NCI-H524 (cell line): ENCODE measurements around the gene HTRA2.

Experiments used
- DNase-seq, 2 experiments: peaks; one replicate each; lab custom pipeline; 2025; lab: John Stamatoyannopoulos, UW

HTRA2 gene

GRCh38 chr2:74500578-74500946 lies 29.2 kb upstream of the HTRA2 start:
- no peak for DNase-seq

GRCh38 chr2:74501335-74502071 lies 28.2 kb upstream of the HTRA2 start:
- peak in 1 of 2 experiments; percentile 49 for DNase-seq

- DNase-seq: no peak
Observed at GRCh38 chr2:74502147-74502719, 27.5 kb upstream of the HTRA2 start.

- DNase-seq: peak; percentile 5 to 19
Observed at GRCh38 chr2:74502720-74503505, 26.8 kb upstream of the HTRA2 start.

- no peak for DNase-seq
Observed at GRCh38 chr2:74503506-74504475, 25.9 kb upstream of the HTRA2 start.

- no peak for DNase-seq
Observed at GRCh38 chr2:74504591-74504990, 25.1 kb upstream of the HTRA2 start.

GRCh38 chr2:74505448-74506246 lies 24.1 kb upstream of the HTRA2 start:
- no peak for DNase-seq

GRCh38 chr2:74507145-74507925 lies 22.4 kb upstream of the HTRA2 start, which contains the start of gene PCGF1:
TSS of gene PCGF1 (minus strand) at chr2:74507695. CDS start at chr2:74507668, 27 bp downstream.
- DNase-seq: peak; percentile 99

GRCh38 chr2:74507926-74508520 lies 21.7 kb upstream of the HTRA2 start:
- DNase-seq: peak; percentile 79 to 83

- no peak for DNase-seq
Observed at GRCh38 chr2:74510272-74510671, 19.5 kb upstream of the HTRA2 start.

GRCh38 chr2:74511104-74511989 lies 18.4 kb upstream of the HTRA2 start:
- DNase-seq: peak; percentile 85 to 93

- DNase-seq: peak; percentile 9 to 51
Observed at GRCh38 chr2:74512744-74513604, 16.8 kb upstream of the HTRA2 start.

GRCh38 chr2:74513605-74514367 lies 15.9 kb upstream of the HTRA2 start:
- DNase-seq: peak in 1 of 2 experiments; percentile 49

GRCh38 chr2:74514368-74515270 lies 15.1 kb upstream of the HTRA2 start, which contains the start of gene TLX2:
TSS of gene TLX2 (plus strand) at chr2:74514450. CDS start at chr2:74514807, 357 bp downstream.
- peak; percentile 35 to 59 for DNase-seq

GRCh38 chr2:74515271-74515980 lies 14.3 kb upstream of the HTRA2 start:
- no peak for DNase-seq
